Activated T-helper 2 cell treated with anti-CD3 and anti-CD28 coated beads, Interferon-gamma antibody, Interleukin-2, Interleukin-4, amounts not matched to agents 10 μg/mL and 5 μg/mL and 100 μg/mL, durations not matched to agents 14 hours and 24 hours and 36 hours (primary cell): ENCODE results near the gene SPPL3. TPM values are rescaled to one million over a fixed set of nuclear protein-coding genes. Genes with fewer than 3 reads are reported as not detected.
A peak's percentile ranks its signal among the peaks of the same experiment; 100 is the strongest.
"Not testable (repeated sequence)": the region's sequence is repeated elsewhere in the genome, so short reads cannot be mapped to it uniquely, and the experiment has no call there.

ENCODE experiments used
- DNase-seq: peaks from one replicate; pipeline ENCODE4 v3.0.0; 2021; ENCODE audit warnings: low spot score
- H3K27ac Mint-ChIP-seq: one replicate; pipeline ENCODE4 v1.8.0; 2021; ENCODE audit warnings: mixed read lengths
- H3K27me3 Mint-ChIP-seq: one replicate; pipeline ENCODE4 v1.8.0; 2021; ENCODE audit warnings: low read depth, mixed read lengths
- H3K36me3 Mint-ChIP-seq: one replicate; pipeline ENCODE4 v1.8.0; 2021; ENCODE audit warnings: low read depth, mixed read lengths
- H3K4me1 Mint-ChIP-seq: one replicate; pipeline ENCODE4 v1.8.0; 2021; ENCODE audit warnings: low read depth, mixed read lengths
- H3K4me3 Mint-ChIP-seq: one replicate; pipeline ENCODE4 v1.8.0; 2021; ENCODE audit warnings: low read depth, mild to moderate bottlenecking, moderate library complexity, mixed read lengths
- H3K9me3 Mint-ChIP-seq: one replicate; pipeline ENCODE4 v1.8.0; 2021; ENCODE audit warnings: mixed read lengths
- intact Hi-C: fragments of 100-400 bp; cut with micrococcal nuclease; formaldehyde crosslinking; loops from one replicate; pipeline ENCODE4 v1.15.1; 2023
- total RNA-seq: library from RNA; stranded (reverse); gene quantifications from 2 replicates; pipeline ENCODE4 v1.2.3, GENCODE V29; 2022

SPPL3 gene
- total RNA-seq, 1 donor from 2014 or later, result 33.4 TPM

GRCh38 chr12:120845696-120846095 is 58.5 kb downstream of the SPPL3 start:
- Mint-ChIP-seq H3K4me1 (peaks cover 40% of the 10 kb centered on the region), H3K4me3 (no peak overlapping the region), H3K9me3 (no peaks in the 10 kb centered on the region), H3K27ac (no peak overlapping the region), H3K27me3 (no peaks in the 10 kb centered on the region), H3K36me3 (peaks cover 3% of the 10 kb centered on the region)
- no peak for DNase-seq
- intact Hi-C loops, result no loop called here

- H3K36me3 Mint-ChIP-seq, result peaks cover 3% of the 10 kb centered on the region
- H3K4me1 Mint-ChIP-seq, result peaks cover 35% of the 10 kb centered on the region
- no peaks in the 10 kb centered on the region for H3K27me3 Mint-ChIP-seq
- no peak overlapping the region for H3K27ac Mint-ChIP-seq
- DNase-seq, result no peak
- intact Hi-C loops, result no loop called here
- H3K9me3 Mint-ChIP-seq, result no peaks in the 10 kb centered on the region
- H3K4me3 Mint-ChIP-seq, result no peak overlapping the region
Measured at GRCh38 chr12:120844768-120845449, 59.2 kb downstream of the SPPL3 start.

- intact Hi-C loops, result no loop called here
Measured at GRCh38 chr12:120844297-120844696, 59.9 kb downstream of the SPPL3 start.

GRCh38 chr12:120843472-120843871 is 60.7 kb downstream of the SPPL3 start:
- intact Hi-C loops, result no loop called here
- peaks cover 3% of the 10 kb centered on the region for H3K36me3 Mint-ChIP-seq
- no peak overlapping the region for H3K27ac Mint-ChIP-seq
- no peak overlapping the region for H3K4me3 Mint-ChIP-seq
- peaks cover 31% of the 10 kb centered on the region for H3K4me1 Mint-ChIP-seq
- DNase-seq, result no peak
- H3K9me3 Mint-ChIP-seq, result no peaks in the 10 kb centered on the region
- no peaks in the 10 kb centered on the region for H3K27me3 Mint-ChIP-seq

More at GRCh38 chr12:120844297-120844696, 59.9 kb downstream of the SPPL3 start:
- Mint-ChIP-seq H3K4me1 (peaks cover 31% of the 10 kb centered on the region), H3K27ac (peak overlapping the region; percentile 2), H3K27me3 (no peaks in the 10 kb centered on the region), H3K36me3 (peaks cover 3% of the 10 kb centered on the region), H3K4me3 (no peak overlapping the region), H3K9me3 (no peaks in the 10 kb centered on the region)
- no peak for DNase-seq

- Mint-ChIP-seq H3K4me3 (no peak overlapping the region), H3K36me3 (peaks cover 3% of the 10 kb centered on the region), H3K9me3 (no peaks in the 10 kb centered on the region), H3K27me3 (no peaks in the 10 kb centered on the region), H3K4me1 (peaks cover 29% of the 10 kb centered on the region), H3K27ac (no peak overlapping the region)
- DNase-seq, result no peak
- intact Hi-C loops, result no loop called here
Measured at GRCh38 chr12:120842595-120842994, 61.6 kb downstream of the SPPL3 start.

- Mint-ChIP-seq H3K27ac (no peak overlapping the region), H3K27me3 (no peaks in the 10 kb centered on the region), H3K4me3 (no peak overlapping the region), H3K9me3 (no peaks in the 10 kb centered on the region), H3K4me1 (peaks cover 24% of the 10 kb centered on the region), H3K36me3 (peaks cover 3% of the 10 kb centered on the region)
- no peak for DNase-seq
- intact Hi-C loops, result no loop called here
Measured at GRCh38 chr12:120841525-120841924, 62.6 kb downstream of the SPPL3 start.

- no peaks in the 10 kb centered on the region for H3K9me3 Mint-ChIP-seq
- peaks cover 35% of the 10 kb centered on the region for H3K4me1 Mint-ChIP-seq
- intact Hi-C loops, result no loop called here
- DNase-seq, result no peak
- H3K4me3 Mint-ChIP-seq, result no peak overlapping the region
- no peak overlapping the region for H3K27ac Mint-ChIP-seq
- H3K27me3 Mint-ChIP-seq, result no peaks in the 10 kb centered on the region
- H3K36me3 Mint-ChIP-seq, result no peaks in the 10 kb centered on the region
Measured at GRCh38 chr12:120839503-120839902, 64.7 kb downstream of the SPPL3 start.

GRCh38 chr12:120838629-120839383 is 65.4 kb downstream of the SPPL3 start:
- H3K4me3 Mint-ChIP-seq, DNase-seq, H3K36me3 Mint-ChIP-seq, H3K9me3 Mint-ChIP-seq, H3K27ac Mint-ChIP-seq, H3K27me3 Mint-ChIP-seq, intact Hi-C loops: not testable (repeated sequence)
- H3K4me1 Mint-ChIP-seq, result peaks cover 36% of the 10 kb centered on the region

GRCh38 chr12:120836114-120836684 is 68.0 kb downstream of the SPPL3 start:
- peaks cover 42% of the 10 kb centered on the region for H3K4me1 Mint-ChIP-seq
- intact Hi-C loops, result no loop called here

GRCh38 chr12:120835657-120836056 is 68.5 kb downstream of the SPPL3 start:
- Mint-ChIP-seq H3K27me3 (no peaks in the 10 kb centered on the region), H3K4me3 (peak overlapping the region; percentile 37), H3K27ac (peak overlapping the region; percentile 79), H3K36me3 (no peaks in the 10 kb centered on the region), H3K9me3 (no peaks in the 10 kb centered on the region), H3K4me1 (peaks cover 48% of the 10 kb centered on the region)
- DNase-seq, result no peak
- intact Hi-C loops, result loop anchor here (2.0 kb wide), 1 partner anchor 53 kb away; no protein-coding TSS in a partner anchor

More at GRCh38 chr12:120836114-120836684, 68.0 kb downstream of the SPPL3 start:
- no peaks in the 10 kb centered on the region for H3K36me3 Mint-ChIP-seq
- DNase-seq, result no peak
- no peak overlapping the region for H3K4me3 Mint-ChIP-seq
- H3K9me3 Mint-ChIP-seq, result no peaks in the 10 kb centered on the region
- no peak overlapping the region for H3K27ac Mint-ChIP-seq
- no peaks in the 10 kb centered on the region for H3K27me3 Mint-ChIP-seq

- Mint-ChIP-seq H3K4me1 (peaks cover 49% of the 10 kb centered on the region), H3K4me3 (peak overlapping the region; percentile 57), H3K9me3 (no peaks in the 10 kb centered on the region), H3K36me3 (no peaks in the 10 kb centered on the region), H3K27me3 (no peaks in the 10 kb centered on the region), H3K27ac (peak overlapping the region; percentile 79)
- no peak for DNase-seq
- intact Hi-C loops, result loop anchor here (2.0 kb wide), 1 partner anchor 52 kb away; no protein-coding TSS in a partner anchor
Measured at GRCh38 chr12:120835304-120835612, 68.9 kb downstream of the SPPL3 start.

GRCh38 chr12:120834489-120835303 is 69.5 kb downstream of the SPPL3 start:
- intact Hi-C loops, result loop anchor here (2.0 to 5.0 kb wide), 2 partner anchors 37 to 52 kb away; no protein-coding TSS in a partner anchor
- no peak for DNase-seq
- H3K4me1 Mint-ChIP-seq, result peaks cover 51% of the 10 kb centered on the region
- H3K27me3 Mint-ChIP-seq, result no peaks in the 10 kb centered on the region
- H3K36me3 Mint-ChIP-seq, result no peaks in the 10 kb centered on the region
- H3K27ac Mint-ChIP-seq, result peak overlapping the region; percentile 79
- peak overlapping the region; percentile 57 for H3K4me3 Mint-ChIP-seq
- no peaks in the 10 kb centered on the region for H3K9me3 Mint-ChIP-seq
